GM10847 (cell line): ENCODE data around the gene UGGT2.

ENCODE experiments used
- POLR2A ChIP-seq: IDR thresholded peaks from 2 replicates; pipeline ENCODE4 v1.6.1; 2011; ENCODE audit not compliant: insufficient read length; ENCODE audit errors: extremely low read depth

Gene UGGT2

GRCh38 chr13:96072392-96072791, 19.2 kb upstream of the UGGT2 start:
- no peak for TF ChIP-seq POLR2A

- no peak for TF ChIP-seq POLR2A
Observed at GRCh38 chr13:96071504-96071903, 18.3 kb upstream of the UGGT2 start.

- no peak for TF ChIP-seq POLR2A
Observed at GRCh38 chr13:96068729-96069128, 15.5 kb upstream of the UGGT2 start.

GRCh38 chr13:96065849-96066248, 12.6 kb upstream of the UGGT2 start:
- no peak for TF ChIP-seq POLR2A

GRCh38 chr13:96052656-96053002, 572 bp downstream of the UGGT2 start:
- no peak for TF ChIP-seq POLR2A

- no peak for TF ChIP-seq POLR2A
Observed at GRCh38 chr13:96044238-96044637, 9.0 kb downstream of the UGGT2 start.

GRCh38 chr13:96041326-96042110, 11.7 kb downstream of the UGGT2 start:
- no peak for TF ChIP-seq POLR2A

- TF ChIP-seq POLR2A: no peak
Observed at GRCh38 chr13:96036515-96036914, 16.7 kb downstream of the UGGT2 start.

- TF ChIP-seq POLR2A: no peak
Observed at GRCh38 chr13:96034662-96035061, 18.5 kb downstream of the UGGT2 start.

- no peak for TF ChIP-seq POLR2A
Observed at GRCh38 chr13:96033220-96034015, 19.8 kb downstream of the UGGT2 start.

GRCh38 chr13:96032717-96033116, 20.5 kb downstream of the UGGT2 start:
- TF ChIP-seq POLR2A: no peak

- TF ChIP-seq POLR2A: no peak
Observed at GRCh38 chr13:96029002-96029401, 24.2 kb downstream of the UGGT2 start.

- no peak for TF ChIP-seq POLR2A
Observed at GRCh38 chr13:96027496-96027895, 25.7 kb downstream of the UGGT2 start.

GRCh38 chr13:96025283-96025682, 27.9 kb downstream of the UGGT2 start:
- TF ChIP-seq POLR2A: no peak

GRCh38 chr13:96020931-96021330, 32.3 kb downstream of the UGGT2 start:
- TF ChIP-seq POLR2A: no peak

GRCh38 chr13:96020155-96020575, 33.0 kb downstream of the UGGT2 start:
- TF ChIP-seq POLR2A: no peak
